Erythroblast (primary cell): ENCODE results near the gene DHRS9.

ENCODE experiments used
- GATA1 ChIP-seq: IDR thresholded peaks from 2 replicates; pipeline ENCODE4 v1.6.1; 2011; ENCODE audit warnings: low read depth, mild to moderate bottlenecking, control low read depth, low read length, moderate library complexity
- POLR2A ChIP-seq: IDR thresholded peaks from 2 replicates; pipeline ENCODE4 v1.6.1; 2011; ENCODE audit warnings: mild to moderate bottlenecking, low read length

DNA sequence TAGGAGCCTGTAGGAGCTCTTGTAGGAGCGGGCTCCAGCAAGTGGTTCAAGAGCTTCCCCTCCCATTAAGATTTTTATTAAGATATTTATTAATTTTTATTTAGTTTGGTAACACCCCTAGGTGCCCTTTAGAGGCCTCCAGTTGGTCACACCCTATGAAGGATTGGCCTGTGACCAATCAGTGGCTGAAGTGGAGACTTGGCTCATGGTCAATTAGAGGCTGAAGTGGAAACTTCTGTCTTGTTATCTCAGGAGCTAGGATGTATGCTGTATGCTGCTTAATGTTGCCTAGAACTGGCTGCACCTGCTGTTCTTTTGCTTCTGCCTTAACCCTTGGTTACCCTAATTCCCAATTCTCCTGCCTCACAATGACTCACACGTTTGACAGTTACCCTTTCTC lies 48.7 kb downstream of the DHRS9 start:
- no peak for TF ChIP-seq GATA1
- no peak for TF ChIP-seq POLR2A
